HFFc6 (cell line): Measurements from ENCODE around the gene PSME3IP1. TPM values are rescaled to one million over a fixed set of nuclear protein-coding genes. Genes with fewer than 3 reads are reported as not detected.
A peak's percentile ranks its signal among the peaks of the same experiment; 100 is the strongest.

ENCODE experiments used
- DNase-seq: peaks from one replicate; pipeline ENCODE4 v3.0.0-alpha.2; 2018
- H3K27ac Mint-ChIP-seq: 2 replicates; pipeline ENCODE4 v1.8.0; 2020; ENCODE audit warnings: mild to moderate bottlenecking, mixed read lengths
- H3K27me3 Mint-ChIP-seq: 2 replicates; pipeline ENCODE4 v1.8.0; 2021; ENCODE audit warnings: mild to moderate bottlenecking, moderate library complexity, mixed read lengths; ENCODE audit not compliant: insufficient read depth
- H3K36me3 Mint-ChIP-seq: 2 replicates; pipeline ENCODE4 v1.8.0; 2021; ENCODE audit warnings: low read depth, mixed read lengths
- H3K4me1 Mint-ChIP-seq: 2 replicates; pipeline ENCODE4 v1.8.0; 2020; ENCODE audit warnings: low read depth, mixed read lengths
- H3K4me3 Mint-ChIP-seq: 2 replicates; pipeline ENCODE4 v1.8.0; 2020; ENCODE audit warnings: mild to moderate bottlenecking, moderate library complexity, mixed read lengths
- H3K9me3 Mint-ChIP-seq: 2 replicates; pipeline ENCODE4 v1.8.0; 2020; ENCODE audit warnings: mild to moderate bottlenecking, mixed read lengths
- CTCF ChIP-seq: fragments of 200-600 bp; sonication (generic); IDR thresholded peaks from 2 replicates; pipeline ENCODE4 v1.5.0; 2021; ENCODE audit warnings: antibody characterized with exemption, mild to moderate bottlenecking
- long read RNA-seq: library from polyadenylated mRNA; unstranded; transcript quantifications from one replicate; pipeline ENCODE4 v2.0.0, GENCODE V29; 2019
- total RNA-seq, 6 experiments: library from RNA; stranded (reverse); fragmentation: NEBNext Ultra II Directional; extraction: Animal tissue kit (Norgen Biotek cat#: 25700); gene quantifications; 2 replicates in 1 of 6; 3 replicates in 5 of 6; pipeline ENCODE4 v1.2.3, GENCODE V29; 2021

Gene PSME3IP1
- 10 to 100 TPM; 55.9 to 85.0 (median 76.5) TPM for total RNA-seq
- long read RNA-seq, transcript FAM192A-218 (7 exons, 1,086 nt) = minor isoform, 9 of 46 reads
- long read RNA-seq, transcript FAM192A-201 (7 exons, 2,848 nt) = major isoform, 10 of 46 reads
- long read RNA-seq, partial matches to known transcripts = 8 of 46 reads
- long read RNA-seq, other reads (novel, unspliced or antisense) = 19 of 46 reads

- peak within 1 kb of the TSS; percentile 97 for H3K4me3 Mint-ChIP-seq
- TF ChIP-seq CTCF = no peak
- peak; percentile 100 for DNase-seq
- H3K36me3 Mint-ChIP-seq = peaks cover 16% of the 10 kb centered on the region; the same call in 1 of the 2 replicates
- H3K9me3 Mint-ChIP-seq = no peaks in the 10 kb centered on the region; the same call in 1 of the 2 replicates
- peaks cover 57% of the 10 kb centered on the region for H3K4me1 Mint-ChIP-seq
- peak within 1 kb of the TSS; percentile 93 for H3K27ac Mint-ChIP-seq
- peaks cover 4% of the 10 kb centered on the region; the same call in 1 of the 2 replicates for H3K27me3 Mint-ChIP-seq
Measured at GRCh38 chr16:57185945-57186871, at the start of gene PSME3IP1, which contains the start of gene RSPRY1. TSS of gene PSME3IP1 (minus strand) at chr16:57186039. CDS start at chr16:57173854, 12,185 bp downstream. TSS of gene RSPRY1 (plus strand) at chr16:57186329. CDS start at chr16:57204659, 18,330 bp downstream.

DNA sequence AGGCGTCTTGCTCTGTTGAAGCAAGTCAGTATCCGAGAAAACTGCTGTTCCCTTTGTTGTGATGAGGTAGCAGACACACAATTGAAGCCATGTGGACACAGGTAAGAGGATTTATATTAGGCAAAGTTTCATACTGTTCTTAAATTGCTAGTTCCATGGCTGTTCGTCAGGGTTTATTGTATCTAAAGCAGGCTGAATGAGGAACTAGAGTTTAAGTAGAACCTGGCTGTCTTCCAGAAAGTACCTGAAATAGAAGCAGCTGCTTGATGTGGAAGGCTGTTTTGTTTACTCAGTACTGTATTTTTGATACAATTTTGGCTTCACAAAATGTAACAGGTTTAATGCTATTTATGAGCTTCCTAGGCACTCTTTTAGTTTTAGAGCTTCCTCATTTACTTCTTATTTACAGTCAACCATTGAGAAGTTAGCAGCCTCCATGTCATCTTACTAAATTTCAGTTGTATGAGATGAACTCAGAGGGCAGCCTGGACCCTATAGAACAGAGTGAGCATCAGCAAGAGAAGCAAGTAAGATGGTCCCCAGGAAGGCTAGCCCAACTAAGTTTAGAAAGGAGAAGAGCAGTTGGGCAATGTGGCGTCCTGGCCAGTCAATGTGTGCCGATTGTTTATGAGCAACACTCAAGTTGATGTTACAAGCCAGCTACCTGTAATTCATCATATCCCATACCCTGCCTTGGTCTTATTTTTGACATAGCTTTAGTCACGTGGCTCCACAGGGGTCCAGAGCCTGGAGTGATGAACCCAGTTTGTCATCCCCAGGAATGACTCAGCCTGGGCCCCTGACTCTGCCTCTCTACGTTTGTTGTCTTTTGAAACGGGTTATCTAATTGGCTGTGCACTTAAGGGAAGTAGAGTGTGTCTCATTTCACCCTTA, 49.5 kb upstream of the PSME3IP1 start:
- Mint-ChIP-seq H3K36me3 (peaks cover 40% of the 10 kb centered on the region), H3K27me3 (no peaks in the 10 kb centered on the region; the same call in 1 of the 2 replicates), H3K4me3 (no peak overlapping the region), H3K9me3 (no peaks in the 10 kb centered on the region), H3K27ac (peak overlapping the region; percentile 67), H3K4me1 (peaks cover 13% of the 10 kb centered on the region)
- peak; percentile 53 for DNase-seq
- no peak for TF ChIP-seq CTCF

DNA sequence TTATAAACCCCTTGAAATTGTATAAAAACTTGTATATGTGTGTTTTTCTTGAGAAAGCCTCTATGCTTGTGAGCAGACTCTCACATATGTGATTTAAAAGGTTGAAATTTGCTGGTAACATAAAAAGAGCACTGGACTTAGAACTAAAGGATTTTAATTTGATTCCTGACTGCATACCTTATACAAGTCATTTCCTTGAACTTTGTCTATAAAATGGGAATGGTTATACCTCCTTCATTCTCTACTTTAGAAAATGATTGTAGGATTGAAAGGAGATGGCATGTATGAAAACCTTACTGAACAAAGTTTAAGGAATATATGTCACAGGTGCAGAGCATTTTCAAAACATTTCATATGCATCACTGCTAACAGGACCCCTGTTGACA, 48.9 kb upstream of the PSME3IP1 start:
- H3K4me1 Mint-ChIP-seq = peaks cover 13% of the 10 kb centered on the region
- no peak overlapping the region; the same call in 1 of the 2 replicates for H3K27ac Mint-ChIP-seq
- H3K27me3 Mint-ChIP-seq = no peaks in the 10 kb centered on the region; the same call in 1 of the 2 replicates
- H3K4me3 Mint-ChIP-seq = no peak overlapping the region
- no peak for DNase-seq
- no peak for TF ChIP-seq CTCF
- H3K36me3 Mint-ChIP-seq = peaks cover 42% of the 10 kb centered on the region
- H3K9me3 Mint-ChIP-seq = no peaks in the 10 kb centered on the region

DNA sequence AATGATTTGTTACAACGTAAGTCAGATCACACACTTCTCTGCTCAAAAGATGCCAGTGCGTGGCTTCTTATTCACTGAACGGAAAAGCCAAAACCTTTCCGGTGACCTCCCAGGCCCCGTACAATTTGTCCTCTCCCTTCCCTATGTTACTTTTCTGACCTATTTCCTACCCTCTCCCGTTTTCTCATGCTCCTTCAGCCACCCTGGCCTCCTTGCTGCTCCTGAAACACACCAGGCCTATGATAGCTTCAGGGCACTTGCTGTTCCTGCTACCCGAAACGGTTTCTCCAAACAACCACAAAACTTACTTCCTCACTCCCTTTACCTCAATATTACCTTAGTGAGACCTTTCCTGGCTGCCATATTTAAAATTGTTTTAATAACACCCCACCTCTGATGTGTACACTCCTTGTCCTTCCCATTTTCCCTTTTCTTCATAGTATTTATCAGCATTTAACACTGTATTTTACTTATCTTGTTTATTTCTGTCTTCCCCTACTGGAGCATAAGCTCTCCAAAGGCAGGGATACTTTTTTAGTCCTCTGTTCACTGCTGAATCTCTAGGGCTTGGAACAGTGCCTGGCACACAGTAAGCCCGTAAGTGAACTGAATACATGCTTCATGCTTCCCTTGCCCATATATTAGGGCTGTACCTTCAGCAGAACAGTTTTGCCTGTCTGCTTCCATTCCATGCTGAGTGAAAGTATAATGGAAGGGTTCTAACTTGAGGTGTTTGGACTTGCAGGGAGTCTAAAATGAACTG, 48.3 kb upstream of the PSME3IP1 start:
- Mint-ChIP-seq H3K4me1 (peaks cover 13% of the 10 kb centered on the region), H3K4me3 (no peak overlapping the region), H3K36me3 (peaks cover 39% of the 10 kb centered on the region), H3K9me3 (no peaks in the 10 kb centered on the region), H3K27me3 (no peaks in the 10 kb centered on the region; the same call in 1 of the 2 replicates), H3K27ac (peak overlapping the region; percentile 4; the same call in 1 of the 2 replicates)
- DNase-seq = no peak
- TF ChIP-seq CTCF = no peak
